UCSD-AML1 (cell line): Measurements from ENCODE around the gene ARMH1.

Experiments
- DNase-seq: peaks from one replicate; lab custom pipeline; 2025; ENCODE audit not compliant: unreplicated experiment; lab: John Stamatoyannopoulos, UW

The ARMH1 gene

GRCh38 chr1:44674113-44675000 lies at the start of gene ARMH1, which contains the start of gene TMEM53:
TSS of gene ARMH1 (plus strand) at chr1:44674714. CDS start at chr1:44689698, 14,984 bp downstream.
TSS of gene TMEM53 (minus strand) at chr1:44674481. CDS start at chr1:44674391, 90 bp downstream.
- DNase-seq, result peak; percentile 98

- no peak for DNase-seq
Measured at GRCh38 chr1:44625348-44625747, 49.2 kb upstream of the ARMH1 start.

- DNase-seq, result no peak
Measured at GRCh38 chr1:44628962-44629756, 45.4 kb upstream of the ARMH1 start.

- DNase-seq, result no peak
Measured at GRCh38 chr1:44630116-44630515, 44.4 kb upstream of the ARMH1 start.

GRCh38 chr1:44631333-44631646 lies 43.2 kb upstream of the ARMH1 start:
- no peak for DNase-seq

- no peak for DNase-seq
Measured at GRCh38 chr1:44631647-44632539, 42.6 kb upstream of the ARMH1 start.

- no peak for DNase-seq
Measured at GRCh38 chr1:44632598-44632997, 41.9 kb upstream of the ARMH1 start.

- no peak for DNase-seq
Measured at GRCh38 chr1:44634606-44635189, 39.8 kb upstream of the ARMH1 start.

- DNase-seq, result no peak
Measured at GRCh38 chr1:44635439-44635838, 39.1 kb upstream of the ARMH1 start.

- DNase-seq, result no peak
Measured at GRCh38 chr1:44636083-44636687, 38.3 kb upstream of the ARMH1 start.

- DNase-seq, result no peak
Measured at GRCh38 chr1:44636688-44637598, 37.6 kb upstream of the ARMH1 start.

- no peak for DNase-seq
Measured at GRCh38 chr1:44637702-44638411, 36.7 kb upstream of the ARMH1 start.

- DNase-seq, result no peak
Measured at GRCh38 chr1:44640200-44640853, 34.2 kb upstream of the ARMH1 start.

GRCh38 chr1:44641126-44642102 lies 33.1 kb upstream of the ARMH1 start:
- DNase-seq, result no peak

GRCh38 chr1:44642255-44642654 lies 32.3 kb upstream of the ARMH1 start:
- DNase-seq, result no peak

- no peak for DNase-seq
Measured at GRCh38 chr1:44642925-44643324, 31.6 kb upstream of the ARMH1 start.
